HG03025 (cell line): ENCODE data around the gene UBA52.

Experiments used
- ATAC-seq: cut with Tn5 transposase; IDR thresholded peaks from one replicate; pipeline ENCODE4 v1.9.1; 2021; ENCODE audit warnings: mild to moderate bottlenecking, moderate library complexity; ENCODE audit not compliant: unreplicated experiment, low FRiP score

Gene UBA52

DNA sequence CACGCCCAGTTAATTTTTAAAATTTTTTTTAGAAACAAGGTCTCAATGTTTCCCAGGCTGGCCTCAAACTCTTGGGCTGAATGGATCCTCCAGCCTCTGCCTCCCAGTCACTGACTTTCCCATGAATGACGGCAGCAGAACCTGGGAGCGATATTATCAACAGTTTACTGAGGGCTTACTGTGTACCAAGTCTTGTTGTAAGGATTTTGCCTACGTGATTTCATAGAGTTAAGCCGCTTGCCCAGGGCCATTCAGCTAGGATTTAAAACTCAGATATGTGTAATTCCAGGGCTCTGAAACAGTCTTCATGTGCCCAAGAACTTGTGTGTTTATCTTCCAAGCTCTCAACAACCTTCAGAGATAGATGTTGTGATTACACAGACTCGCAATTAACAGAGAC, 20.0 kb upstream of the UBA52 start:
- no peak for ATAC-seq

DNA sequence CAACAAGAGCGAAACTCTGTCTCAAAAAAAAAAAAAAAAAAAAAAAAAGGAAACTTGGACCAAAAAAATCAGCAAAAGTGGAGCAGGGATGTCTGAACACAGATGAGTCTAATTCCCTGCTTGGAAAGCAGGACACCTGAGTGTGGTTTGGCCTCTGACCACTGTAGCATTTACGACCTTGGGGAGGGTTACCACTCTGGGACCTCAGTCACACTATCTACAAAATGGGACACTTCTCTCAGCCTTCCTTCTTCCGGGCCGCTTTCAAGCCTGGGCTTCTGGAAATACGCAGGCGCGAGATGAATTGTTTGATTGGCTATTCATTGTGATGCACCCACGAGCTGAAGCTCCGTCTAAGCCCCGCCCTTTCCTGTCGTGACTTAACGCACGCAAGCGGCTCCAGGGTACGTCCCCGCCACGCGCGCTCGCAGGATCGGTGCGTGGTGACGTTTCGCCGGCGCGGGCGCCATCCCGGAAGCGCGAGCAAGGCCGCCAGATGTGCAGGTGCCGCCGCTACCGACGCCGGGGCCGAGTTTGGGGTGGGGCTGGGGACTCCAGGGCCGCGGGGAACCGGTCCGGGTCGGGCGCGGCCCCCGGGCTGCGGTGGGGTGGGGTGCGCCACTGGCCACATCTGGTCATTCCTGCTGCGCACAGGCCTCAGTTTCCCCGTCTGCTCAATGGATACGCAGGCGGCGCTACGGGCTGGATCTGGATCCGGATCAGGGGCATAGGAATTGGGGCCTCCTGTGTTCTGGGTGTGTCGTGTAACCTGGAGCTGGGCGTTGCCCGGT, 14.1 kb upstream of the UBA52 start, which contains the start of gene KXD1:
Gene KXD1, plus strand, starts transcription at position 460 of the 791 bp plus-strand sequence. CDS start 4,187 bp downstream, outside the sequence.
- peak; percentile 78 for ATAC-seq

- no peak for ATAC-seq
These were observed 13.5 kb upstream of the UBA52 start for GRCh38 chr19:18558202-18558555.

GRCh38 chr19:18558604-18559003, 13.1 kb upstream of the UBA52 start:
- no peak for ATAC-seq

GRCh38 chr19:18559685-18560084, 12.0 kb upstream of the UBA52 start:
- ATAC-seq = no peak

DNA sequence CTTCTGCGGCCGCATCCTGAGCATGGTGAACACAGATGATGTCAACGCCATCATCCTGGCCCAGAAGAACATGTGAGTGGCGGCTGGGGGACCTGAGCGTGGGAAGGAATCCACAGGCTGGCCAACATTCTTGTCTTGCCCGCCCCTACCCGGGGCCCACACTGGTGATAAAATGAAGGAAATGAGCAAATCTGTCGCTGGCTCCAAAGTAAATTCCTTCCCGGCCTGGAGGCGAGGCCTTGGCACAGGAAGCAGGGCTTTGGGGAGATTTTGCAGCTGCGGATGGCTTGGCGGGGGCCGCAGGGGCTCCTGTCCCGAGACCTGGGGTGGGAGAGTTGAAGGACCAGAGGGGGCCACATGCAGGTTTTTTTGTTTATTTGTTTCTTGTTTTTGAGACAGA, 9.6 kb upstream of the UBA52 start:
- no peak for ATAC-seq

- ATAC-seq = no peak
These were observed 4.7 kb upstream of the UBA52 start for GRCh38 chr19:18566953-18567352.

DNA sequence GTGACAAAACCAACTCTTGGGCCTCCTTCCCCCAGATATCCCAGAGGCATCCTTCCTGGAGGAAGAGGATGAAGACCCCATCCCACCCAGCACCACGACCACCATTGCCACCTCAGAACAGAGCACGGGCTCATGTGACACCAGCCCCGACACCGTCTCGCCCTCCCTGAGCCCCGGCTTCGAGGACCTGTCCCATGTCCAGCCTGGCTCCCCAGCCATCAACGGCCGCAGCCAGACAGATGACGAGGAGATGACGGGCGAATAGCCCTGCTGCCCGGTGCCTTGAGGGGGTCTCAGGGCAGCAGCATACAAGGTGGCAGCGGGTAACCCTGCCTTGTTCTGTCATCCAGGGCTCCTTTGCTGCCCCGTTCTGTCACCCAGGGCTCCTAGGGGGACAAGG, 3.3 kb upstream of the UBA52 start:
- no peak for ATAC-seq

- ATAC-seq = no peak
These were observed 3.1 kb downstream of the UBA52 start for GRCh38 chr19:18574691-18575291.

- ATAC-seq = no peak
These were observed 4.7 kb downstream of the UBA52 start for GRCh38 chr19:18576383-18576782.

DNA sequence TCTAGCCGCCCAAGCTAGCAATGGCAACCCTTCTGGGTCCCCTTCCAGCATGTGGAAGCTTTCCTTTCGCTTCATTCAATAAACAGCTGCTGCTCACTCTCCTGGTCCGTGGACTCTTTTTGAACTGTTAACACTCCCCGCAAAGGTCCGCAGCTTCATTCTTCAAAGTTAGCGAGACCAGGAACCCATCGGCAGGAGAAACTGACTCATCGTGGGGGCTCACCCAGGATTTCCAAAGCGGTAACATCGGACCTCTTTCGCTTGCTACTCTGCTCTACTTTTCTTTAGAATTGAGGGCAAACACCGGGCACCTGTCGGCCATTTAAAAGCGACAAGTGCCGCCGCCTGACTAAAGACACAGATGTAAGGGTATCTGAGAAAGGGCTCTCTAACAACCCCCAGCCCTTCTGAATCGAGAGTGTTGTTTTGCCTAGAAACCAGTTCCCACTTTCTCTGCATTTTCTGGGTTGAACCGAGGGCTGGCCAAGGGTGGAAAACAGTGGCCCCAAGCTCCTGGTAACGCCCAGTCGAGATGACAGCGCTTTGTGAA, 5.8 kb downstream of the UBA52 start:
- no peak for ATAC-seq

- ATAC-seq = no peak
These were observed 8.7 kb downstream of the UBA52 start for GRCh38 chr19:18580311-18580710.

DNA sequence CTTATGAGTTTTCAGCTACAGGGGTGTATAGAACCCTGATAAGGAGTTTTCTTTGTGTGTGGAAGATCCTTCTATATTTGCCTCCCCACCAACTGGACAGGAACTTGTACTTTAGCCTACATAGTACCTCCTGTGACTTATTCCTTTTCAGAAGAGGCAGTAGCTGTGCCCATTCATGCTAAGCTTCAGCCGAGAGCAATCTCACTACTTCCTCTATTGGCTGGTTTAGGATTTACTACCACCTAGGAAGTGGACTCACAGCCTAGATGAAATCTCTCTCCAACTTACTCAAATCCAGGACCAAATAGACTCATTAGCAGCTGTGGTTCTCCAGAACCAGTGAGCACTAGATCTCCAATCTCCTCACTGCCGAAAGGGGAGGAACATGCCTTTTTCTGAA, 14.6 kb downstream of the UBA52 start:
- ATAC-seq = no peak

DNA sequence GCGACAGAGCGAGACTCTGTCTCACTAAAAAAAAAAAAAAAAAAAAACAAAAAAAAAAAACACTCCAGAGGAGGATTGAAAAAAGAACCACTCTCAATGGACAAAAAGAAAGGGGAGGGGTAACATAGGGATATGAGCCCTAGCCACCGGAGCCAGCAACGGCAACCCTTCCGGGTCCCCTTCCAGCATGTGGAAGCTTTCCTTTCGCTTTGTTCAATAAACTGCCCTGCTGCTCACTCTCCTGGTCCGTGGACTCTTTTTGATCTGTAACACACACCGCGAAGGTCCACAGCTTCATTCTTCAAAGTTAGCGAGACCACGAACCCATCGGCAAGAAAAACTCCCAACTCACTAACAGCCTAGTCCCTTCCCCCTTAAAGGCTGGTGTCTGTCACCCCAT, 15.9 kb downstream of the UBA52 start:
- no peak for ATAC-seq

GRCh38 chr19:18587962-18588610, 16.4 kb downstream of the UBA52 start:
- no peak for ATAC-seq

DNA sequence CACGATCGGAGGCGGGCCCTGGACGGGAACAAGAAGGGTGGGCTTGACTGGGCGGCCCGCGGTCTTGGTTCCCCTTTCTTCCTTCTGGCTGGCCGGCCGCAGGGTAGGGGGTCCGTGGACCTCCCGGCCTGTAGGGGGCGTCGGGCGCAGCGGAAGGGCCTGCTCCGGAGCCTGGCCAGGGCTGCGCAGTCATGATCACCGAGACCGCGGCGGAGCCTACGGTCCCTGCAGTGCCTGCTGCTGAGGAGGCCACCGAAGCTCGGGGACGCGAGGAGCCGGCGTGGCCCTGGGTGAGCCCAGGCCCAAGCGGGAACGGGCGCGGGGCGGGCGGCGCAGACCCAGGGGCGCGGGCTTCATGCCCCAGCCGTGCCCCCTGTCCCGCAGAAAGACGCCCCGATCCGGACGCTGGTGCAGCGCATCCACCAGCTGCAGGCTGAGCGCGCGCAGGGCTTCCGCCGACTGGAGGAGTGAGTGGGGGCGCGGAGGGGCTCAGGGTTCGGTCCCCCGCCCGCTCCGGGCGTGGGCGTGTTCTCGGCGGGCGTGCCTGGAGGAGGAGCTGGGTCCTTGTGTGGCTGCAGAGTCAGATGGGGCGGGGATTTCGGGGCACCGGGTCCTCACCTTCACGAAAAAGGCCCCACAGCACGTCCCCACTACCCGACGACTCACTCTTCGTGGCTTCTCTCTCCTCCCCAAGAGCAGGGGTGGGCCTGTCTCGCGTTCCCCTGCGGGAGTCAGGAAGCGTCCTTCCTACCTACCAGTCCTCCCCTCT, 17.1 kb downstream of the UBA52 start, which contains the start of gene REX1BD:
Gene REX1BD, plus strand, starts transcription at position 188 of the 769 bp plus-strand sequence. Its CDS starts 4 bp downstream, at position 192.
- ATAC-seq = peak; percentile 41

DNA sequence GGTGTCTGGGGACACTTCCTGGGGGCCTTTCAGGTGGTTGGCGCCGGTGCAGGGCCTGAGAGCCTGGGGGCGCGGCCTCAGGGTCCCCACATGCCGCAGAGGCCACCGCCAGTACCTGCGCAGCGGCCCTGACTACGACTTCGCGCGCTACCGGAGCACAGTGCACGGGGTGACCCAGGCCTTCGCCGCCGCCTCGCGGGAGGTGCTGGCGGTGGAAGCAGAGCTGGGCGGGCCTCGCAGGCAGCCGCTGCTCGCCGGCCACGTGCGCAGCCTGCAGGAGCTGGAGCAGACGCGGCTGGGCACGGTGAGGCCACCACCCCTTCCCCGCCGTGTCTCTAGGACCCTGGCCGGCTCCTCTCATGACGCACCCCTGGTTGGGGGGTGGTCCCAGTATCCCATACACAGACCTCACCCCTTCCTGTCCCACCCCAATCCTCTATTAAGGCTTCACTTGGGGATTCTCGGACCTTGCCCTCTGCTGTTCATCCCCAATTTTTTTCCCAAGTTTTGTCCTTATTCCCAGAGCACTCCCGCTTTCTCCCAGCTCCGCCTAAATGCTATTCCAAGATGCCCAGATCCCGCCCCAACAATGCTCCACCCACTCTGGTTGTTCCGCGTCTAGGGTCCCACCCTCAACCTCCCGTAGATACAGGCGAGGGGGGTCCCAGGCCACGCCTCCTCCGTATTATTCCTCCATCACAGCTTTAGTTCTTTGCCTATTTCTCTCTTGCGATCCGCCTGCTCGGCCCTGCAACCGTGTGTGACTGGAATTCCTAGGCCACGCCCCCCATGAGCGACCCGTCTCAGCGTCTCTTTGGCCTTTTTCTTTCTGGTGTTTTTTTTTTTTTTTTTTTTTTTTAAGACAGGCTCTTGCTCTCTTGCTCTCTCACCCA, 18.0 kb downstream of the UBA52 start:
- peak; percentile 8 for ATAC-seq

DNA sequence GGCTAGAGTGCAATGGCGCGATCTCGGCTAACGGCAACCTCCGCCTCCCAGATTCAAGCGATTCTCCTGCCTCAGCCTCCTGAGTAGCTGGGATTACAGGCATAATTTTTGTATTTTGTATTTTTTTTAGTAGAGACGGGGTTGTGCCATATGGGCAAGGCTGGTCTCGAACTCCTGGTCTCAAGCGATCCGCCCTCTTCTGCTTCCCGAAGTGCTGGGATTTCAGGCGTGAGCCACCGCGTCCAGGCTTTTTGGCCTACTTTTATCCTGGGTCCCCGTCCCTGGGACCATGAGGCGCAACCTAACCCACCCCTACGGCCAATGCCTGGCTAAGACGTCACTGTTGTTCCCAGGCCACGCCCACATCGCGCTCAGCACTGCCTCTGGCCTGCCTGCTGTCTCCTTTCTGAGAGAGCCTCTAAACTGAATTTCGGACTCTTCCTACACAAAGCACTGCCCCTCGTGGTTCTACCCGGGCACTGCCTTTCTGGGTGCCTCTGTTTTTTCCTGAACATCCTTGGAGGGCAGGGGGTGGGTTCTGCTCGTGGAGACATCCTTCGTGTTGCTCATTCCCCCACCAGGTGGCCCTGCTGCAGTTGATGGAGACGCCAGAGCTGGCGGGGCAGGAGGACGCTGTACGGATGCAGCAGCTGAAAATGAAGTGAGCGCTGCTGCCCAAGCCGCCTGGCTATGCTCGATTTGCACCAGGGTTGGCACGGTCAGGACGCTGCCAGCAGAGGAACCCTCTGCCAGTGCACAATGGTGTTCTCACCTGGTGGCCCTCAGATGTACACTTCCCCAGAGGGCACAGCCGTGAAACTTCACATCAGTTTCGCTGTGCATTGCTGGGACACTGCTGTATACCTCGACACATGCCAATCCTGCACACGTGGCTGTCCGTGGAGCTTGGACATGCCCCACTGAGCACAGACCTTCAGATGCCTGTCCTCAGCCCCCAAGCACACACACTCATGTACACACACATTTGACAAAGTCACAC, 18.9 kb downstream of the UBA52 start:
- ATAC-seq = no peak
